ENCODE data around the gene SH3BGRL3. TPM values are rescaled to one million over a fixed set of nuclear protein-coding genes. Genes with fewer than 3 reads are reported as not detected.
A peak's percentile ranks its signal among the peaks of the same experiment; 100 is the strongest.

SH3BGRL3 gene
- total RNA-seq, 1 experiment from 2014 or later: 66.8 TPM

GRCh38 chr1:26277719-26278118, 2.2 kb upstream of the SH3BGRL3 start:
- no peak for DNase-seq (ENCODE audit: low read depth)

GRCh38 chr1:26278303-26278702, 1.6 kb upstream of the SH3BGRL3 start:
- DNase-seq (ENCODE audit: low read depth): peak; percentile 78

GRCh38 chr1:26278724-26279455, 996 bp upstream of the SH3BGRL3 start:
- DNase-seq (ENCODE audit: low read depth): peak; percentile 81

GRCh38 chr1:26280333-26281042, 602 bp downstream of the SH3BGRL3 start:
- peak; percentile 83 for DNase-seq (ENCODE audit: low read depth)

GRCh38 chr1:26281091-26281958, 1.4 kb downstream of the SH3BGRL3 start:
- no peak for DNase-seq (ENCODE audit: low read depth)

GRCh38 chr1:26281971-26282370, 2.1 kb downstream of the SH3BGRL3 start:
- no peak for DNase-seq (ENCODE audit: low read depth)

GRCh38 chr1:26282401-26282918, 2.6 kb downstream of the SH3BGRL3 start:
- no peak for DNase-seq (ENCODE audit: low read depth)

- DNase-seq (ENCODE audit: low read depth): no peak
Observed at GRCh38 chr1:26283279-26283853, 3.5 kb downstream of the SH3BGRL3 start.

GRCh38 chr1:26283871-26284596, 4.1 kb downstream of the SH3BGRL3 start:
- no peak for DNase-seq (ENCODE audit: low read depth)

GRCh38 chr1:26284597-26285347, 4.9 kb downstream of the SH3BGRL3 start:
- peak; percentile 99 for DNase-seq (ENCODE audit: low read depth)

GRCh38 chr1:26285366-26286063, 5.6 kb downstream of the SH3BGRL3 start:
- DNase-seq (ENCODE audit: low read depth): peak; percentile 52

- DNase-seq (ENCODE audit: low read depth): no peak
Observed at GRCh38 chr1:26286064-26286416, 6.2 kb downstream of the SH3BGRL3 start.

GRCh38 chr1:26287033-26287711, 7.3 kb downstream of the SH3BGRL3 start:
- DNase-seq (ENCODE audit: low read depth): no peak

- no peak for DNase-seq (ENCODE audit: low read depth)
Observed at GRCh38 chr1:26287811-26288210, 7.9 kb downstream of the SH3BGRL3 start.

GRCh38 chr1:26288311-26288941, 8.5 kb downstream of the SH3BGRL3 start:
- peak; percentile 69 for DNase-seq (ENCODE audit: low read depth)

GRCh38 chr1:26289158-26290059, 9.5 kb downstream of the SH3BGRL3 start:
- DNase-seq (ENCODE audit: low read depth): no peak

- no peak for DNase-seq (ENCODE audit: low read depth)
Observed at GRCh38 chr1:26290122-26290881, 10.4 kb downstream of the SH3BGRL3 start.

Data from Daoy (cell line).